HG02759 (cell line): ENCODE data around the gene CFAP91.

ENCODE experiments used
- ATAC-seq: cut with Tn5 transposase; IDR thresholded peaks from one replicate; pipeline ENCODE4 v1.9.1; 2021; ENCODE audit warnings: mild to moderate bottlenecking, moderate library complexity; ENCODE audit not compliant: unreplicated experiment

The CFAP91 gene

DNA sequence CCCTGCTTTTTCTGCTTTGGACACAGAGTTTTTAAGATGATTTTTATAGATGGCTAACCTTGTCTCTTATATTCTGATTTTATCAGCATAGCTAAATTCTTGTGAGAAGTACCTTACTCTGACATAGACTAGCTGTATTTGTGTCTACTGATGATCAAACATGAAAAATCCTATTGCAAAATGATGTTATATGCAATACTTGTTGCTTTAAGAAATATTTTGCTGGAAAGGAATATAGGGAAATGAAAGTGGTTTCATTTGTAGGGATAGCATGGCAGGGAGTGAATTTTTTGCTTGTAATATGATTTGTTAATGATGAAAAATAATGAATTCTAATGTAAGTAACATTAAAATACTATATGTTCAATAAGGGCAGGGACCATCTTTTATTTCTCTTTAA is 35.9 kb downstream of the CFAP91 start:
- no peak for ATAC-seq

DNA sequence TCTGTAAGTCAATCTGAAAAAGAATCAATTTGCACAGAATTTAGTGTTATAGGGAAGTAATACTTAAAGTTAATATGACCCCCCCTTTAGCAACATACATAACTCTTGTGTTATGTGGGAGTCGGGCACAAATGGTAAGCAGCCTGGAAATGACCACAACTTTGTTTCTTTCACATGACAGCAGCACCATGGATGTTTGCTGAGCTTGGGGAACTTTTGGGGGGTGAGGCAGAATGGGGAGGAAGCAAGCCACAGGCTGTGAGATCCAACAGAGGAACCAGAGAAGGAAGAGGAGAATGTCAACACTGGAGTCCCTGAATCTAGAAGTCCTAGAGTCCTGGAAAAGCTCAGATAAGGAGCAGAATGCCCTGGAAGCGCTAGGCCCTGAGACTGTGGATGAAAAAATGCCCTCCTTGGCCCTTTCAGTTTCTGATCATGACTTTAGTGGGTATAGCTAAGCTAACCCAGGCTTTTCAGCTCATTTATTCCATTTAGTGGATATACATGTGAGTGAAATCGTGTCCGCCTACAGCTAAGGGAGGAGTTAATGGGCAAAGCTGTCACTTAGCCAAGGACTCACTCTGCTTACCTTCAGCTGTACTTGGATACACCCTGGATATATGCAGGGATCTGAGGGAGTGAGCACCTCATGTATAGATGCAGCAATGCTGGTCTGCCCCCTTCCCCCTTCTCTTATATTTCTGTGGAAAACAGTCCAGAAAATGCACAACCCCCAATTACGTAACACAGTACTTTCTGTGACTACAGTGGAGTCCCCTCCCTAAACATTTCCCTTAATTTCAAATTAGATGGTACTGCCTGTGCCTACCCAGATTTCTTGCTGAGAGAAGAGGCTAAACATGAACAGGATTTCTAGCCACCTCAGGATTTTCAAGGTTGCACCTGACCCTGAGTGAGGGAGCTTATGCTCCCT is 39.1 kb downstream of the CFAP91 start:
- ATAC-seq = no peak

DNA sequence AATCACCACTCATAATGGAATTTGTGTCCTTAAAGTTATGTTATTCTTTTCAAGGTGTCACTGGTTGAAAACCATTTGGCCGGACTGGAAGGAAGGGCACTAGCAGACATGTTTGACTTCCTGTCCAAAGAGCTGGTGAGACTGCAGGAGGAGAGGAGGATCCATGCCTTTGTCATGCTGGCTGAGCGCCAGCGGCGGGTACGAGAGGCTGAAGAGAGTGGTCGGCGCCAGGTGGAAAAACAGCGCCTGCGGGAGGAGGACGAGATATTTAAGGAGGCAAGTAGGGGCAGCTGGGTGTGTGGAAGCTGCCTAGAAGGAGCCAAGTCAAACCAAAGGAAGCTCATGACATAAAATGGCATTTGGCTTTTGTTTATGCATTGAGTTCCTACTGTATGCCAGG is 41.1 kb downstream of the CFAP91 start:
- ATAC-seq = no peak

DNA sequence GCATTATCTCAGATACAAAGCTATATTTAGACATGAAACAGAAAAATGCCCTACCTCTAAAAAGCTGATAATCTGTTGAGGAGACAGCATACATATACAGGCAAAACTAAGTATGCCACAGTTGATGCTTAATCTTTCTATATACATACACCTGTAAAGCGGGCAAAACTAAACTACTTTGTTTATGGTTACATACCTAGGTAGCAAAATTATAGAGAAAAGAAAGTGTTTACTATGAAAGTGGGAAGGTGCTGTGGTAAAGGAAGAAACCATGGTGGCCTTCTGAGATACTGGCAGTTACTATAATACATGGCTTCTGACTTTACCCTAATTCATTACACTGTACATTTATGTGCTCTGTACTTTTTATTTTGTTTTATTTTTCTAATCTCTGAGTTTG is 43.1 kb downstream of the CFAP91 start:
- no peak for ATAC-seq

GRCh38 chr3:119746423-119746822 is 43.6 kb downstream of the CFAP91 start:
- ATAC-seq = no peak

DNA sequence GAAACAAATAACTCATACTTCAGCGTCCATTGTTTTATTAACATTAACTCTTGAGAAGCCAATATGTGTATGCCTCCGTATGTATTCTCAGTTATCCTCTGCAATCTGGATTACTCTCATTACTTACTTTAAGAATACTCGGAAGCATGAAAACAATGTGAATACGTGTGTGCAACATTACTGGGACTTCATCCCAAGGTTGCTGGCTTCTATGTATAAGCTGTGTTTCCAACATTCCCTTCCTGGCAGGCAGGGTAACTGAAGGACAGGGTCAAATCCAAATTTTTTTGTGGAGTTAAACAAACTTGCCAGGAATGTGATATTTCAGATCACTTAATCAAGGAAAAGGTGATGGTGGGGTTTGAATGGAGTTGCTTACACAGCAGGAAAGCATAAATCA is 44.5 kb downstream of the CFAP91 start:
- no peak for ATAC-seq

- ATAC-seq = no peak
These were observed 46.2 kb downstream of the CFAP91 start for GRCh38 chr3:119748991-119749390.

DNA sequence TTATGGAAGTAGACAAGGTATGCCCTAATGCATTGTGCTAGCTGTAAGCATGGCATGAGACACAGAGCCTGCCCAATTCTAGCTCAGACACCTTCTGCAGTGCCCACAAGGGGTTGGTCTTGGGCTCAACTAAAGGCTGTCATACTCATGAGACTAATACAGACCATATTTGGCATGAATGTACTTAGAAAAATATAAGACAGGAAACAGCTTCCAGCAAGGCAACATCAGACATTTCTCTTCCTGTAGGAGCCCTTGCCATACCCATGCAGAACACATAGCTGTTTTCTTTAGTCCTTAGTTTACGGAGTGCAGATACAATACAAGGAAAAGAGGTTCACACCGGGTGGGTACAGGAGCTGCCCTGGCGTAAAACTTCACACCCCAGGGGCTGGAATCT is 48.6 kb downstream of the CFAP91 start:
- ATAC-seq = no peak
